ELR (cell line): ENCODE results near the gene RYK.
"Not testable (repeated sequence)": the region's sequence is repeated elsewhere in the genome, so short reads cannot be mapped to it uniquely, and the experiment has no call there.

Source experiments
- DNase-seq: peaks from one replicate; pipeline ENCODE4 v3.0.0-alpha.2; 2015; ENCODE audit warnings: low read depth

RYK gene

GRCh38 chr3:134253475-134254226, 3.0 kb upstream of the RYK start:
- DNase-seq = no peak

GRCh38 chr3:134252766-134253165, 2.1 kb upstream of the RYK start:
- no peak for DNase-seq

GRCh38 chr3:134251731-134252391, 1.2 kb upstream of the RYK start:
- no peak for DNase-seq

- DNase-seq = peak; percentile 69
Measured at GRCh38 chr3:134249935-134250716, 533 bp downstream of the RYK start.

GRCh38 chr3:134249296-134249841, 1.3 kb downstream of the RYK start:
- DNase-seq = no peak

GRCh38 chr3:134244921-134245320, 5.7 kb downstream of the RYK start:
- DNase-seq = no peak

- DNase-seq = peak; percentile 86
Measured at GRCh38 chr3:134242649-134243617, 7.7 kb downstream of the RYK start.

- peak; percentile 45 for DNase-seq
Measured at GRCh38 chr3:134239538-134239937, 11.1 kb downstream of the RYK start.

- no peak for DNase-seq
Measured at GRCh38 chr3:134237454-134238145, 13.1 kb downstream of the RYK start.

GRCh38 chr3:134236505-134237170, 14.0 kb downstream of the RYK start:
- DNase-seq = no peak

- DNase-seq = no peak
Measured at GRCh38 chr3:134235577-134236076, 15.0 kb downstream of the RYK start.

GRCh38 chr3:134232951-134233350, 17.7 kb downstream of the RYK start:
- no peak for DNase-seq

GRCh38 chr3:134232151-134232550, 18.5 kb downstream of the RYK start:
- DNase-seq = peak; percentile 69

GRCh38 chr3:134231131-134231530, 19.5 kb downstream of the RYK start:
- no peak for DNase-seq

GRCh38 chr3:134229038-134229437, 21.6 kb downstream of the RYK start:
- no peak for DNase-seq

GRCh38 chr3:134228479-134228878, 22.2 kb downstream of the RYK start:
- no peak for DNase-seq

- DNase-seq = no peak
Measured at GRCh38 chr3:134228035-134228434, 22.6 kb downstream of the RYK start.

GRCh38 chr3:134224796-134225156, 25.9 kb downstream of the RYK start:
- DNase-seq = not testable (repeated sequence)

GRCh38 chr3:134222835-134223234, 27.8 kb downstream of the RYK start:
- no peak for DNase-seq

GRCh38 chr3:134216851-134217250, 33.8 kb downstream of the RYK start:
- DNase-seq = no peak
